GM12892 (cell line): ENCODE results near the gene B3GAT3.
A peak's percentile ranks its signal among the peaks of the same experiment; 100 is the strongest.

ENCODE experiments used
- DNase-seq: peaks from one replicate; pipeline ENCODE4 v3.0.0; 2011; ENCODE audit not compliant: insufficient read length
- FAIRE-seq: peaks from 2 replicates; lab custom pipeline; 2011; peaks lifted over from hg19 to GRCh38; lab: Jason Lieb, UNC
- POLR2A ChIP-seq: IDR thresholded peaks from 2 replicates; pipeline ENCODE4 v1.6.1; 2011; ENCODE audit warnings: low read depth, low read length, control low read depth
- POLR2AphosphoS5 ChIP-seq: IDR thresholded peaks from 2 replicates; pipeline ENCODE4 v1.6.1; 2011; ENCODE audit warnings: low read depth, low read length, control low read depth
- TAF1 ChIP-seq: IDR thresholded peaks from 2 replicates; pipeline ENCODE4 v1.6.1; 2011; ENCODE audit warnings: low read depth, mild to moderate bottlenecking, control low read depth, low read length, borderline replicate concordance

B3GAT3 gene

GRCh38 chr11:62610814-62611704 is 10.7 kb downstream of the B3GAT3 start:
- DNase-seq (peak; percentile 31), FAIRE-seq (no peak)
- TF ChIP-seq POLR2A (no peak), TAF1 (no peak), POLR2AphosphoS5 (no peak)

- DNase-seq (no peak), FAIRE-seq (no peak)
- TF ChIP-seq POLR2AphosphoS5, result no peak
- TF ChIP-seq TAF1, result no peak
Measured at GRCh38 chr11:62610403-62610802, 11.4 kb downstream of the B3GAT3 start.

- TF ChIP-seq POLR2A (no peak), POLR2AphosphoS5 (no peak), TAF1 (no peak)
- FAIRE-seq (no peak), DNase-seq (no peak)
Measured at GRCh38 chr11:62608776-62609175, 13.0 kb downstream of the B3GAT3 start.

- TF ChIP-seq TAF1 (no peak), POLR2AphosphoS5 (no peak), POLR2A (no peak)
- FAIRE-seq (peak; percentile 66), DNase-seq (no peak)
Measured at GRCh38 chr11:62607714-62608113, 14.1 kb downstream of the B3GAT3 start.

- FAIRE-seq (no peak), DNase-seq (no peak)
- TF ChIP-seq TAF1 (no peak), POLR2AphosphoS5 (no peak), POLR2A (no peak)
Measured at GRCh38 chr11:62605902-62606301, 15.9 kb downstream of the B3GAT3 start.

GRCh38 chr11:62605467-62605866 is 16.3 kb downstream of the B3GAT3 start:
- FAIRE-seq (no peak), DNase-seq (no peak)
- TF ChIP-seq TAF1, result no peak
- TF ChIP-seq POLR2A, result no peak
- TF ChIP-seq POLR2AphosphoS5, result no peak

GRCh38 chr11:62604460-62605120 is 17.2 kb downstream of the B3GAT3 start:
- DNase-seq, result no peak
- TF ChIP-seq POLR2AphosphoS5, result no peak
- TF ChIP-seq TAF1, result no peak
- TF ChIP-seq POLR2A, result no peak

GRCh38 chr11:62603776-62604299 is 17.9 kb downstream of the B3GAT3 start:
- no peak for TF ChIP-seq POLR2A
- no peak for TF ChIP-seq TAF1
- no peak for TF ChIP-seq POLR2AphosphoS5
- FAIRE-seq, result no peak
- DNase-seq, result no peak

More at GRCh38 chr11:62604460-62605120, 17.2 kb downstream of the B3GAT3 start:
- no peak for FAIRE-seq

GRCh38 chr11:62603072-62603408 is 18.7 kb downstream of the B3GAT3 start:
- FAIRE-seq (no peak), DNase-seq (no peak)
- TF ChIP-seq POLR2AphosphoS5 (no peak), TAF1 (no peak), POLR2A (no peak)

- no peak for FAIRE-seq
Measured at GRCh38 chr11:62602141-62603071, 19.4 kb downstream of the B3GAT3 start.

More at GRCh38 chr11:62602141-62603071, 19.4 kb downstream of the B3GAT3 start:
- TF ChIP-seq POLR2A (no peak), TAF1 (no peak), POLR2AphosphoS5 (no peak)
- DNase-seq, result peak; percentile 33
